Type B pancreatic cell (in vitro differentiated cells): ENCODE results near the gene SPON2. TPM values are rescaled to one million over a fixed set of nuclear protein-coding genes. Genes with fewer than 3 reads are reported as not detected.

Experiments
- DNase-seq: peaks from one replicate; pipeline ENCODE4 v3.0.0; 2021; ENCODE audit warnings: mixed read lengths; ENCODE audit not compliant: unreplicated experiment; ENCODE audit errors: extremely low spot score
- H3K27ac Mint-ChIP-seq: 2 replicates; pipeline ENCODE4 v1.8.0; 2021; ENCODE audit warnings: mild to moderate bottlenecking, mixed read lengths
- H3K27me3 Mint-ChIP-seq: 2 replicates; pipeline ENCODE4 v1.8.0; 2021; ENCODE audit warnings: mixed read lengths
- H3K36me3 Mint-ChIP-seq: 2 replicates; pipeline ENCODE4 v1.8.0; 2021; ENCODE audit warnings: mixed read lengths
- H3K4me1 Mint-ChIP-seq: one replicate; pipeline ENCODE4 v1.8.0; 2021; ENCODE audit warnings: mixed read lengths; ENCODE audit not compliant: unreplicated experiment
- H3K4me3 Mint-ChIP-seq: 2 replicates; pipeline ENCODE4 v1.8.0; 2021; ENCODE audit warnings: mild to moderate bottlenecking, mixed read lengths
- H3K9me3 Mint-ChIP-seq: 2 replicates; pipeline ENCODE4 v1.8.0; 2021; ENCODE audit warnings: mixed read lengths
- CTCF ChIP-seq: fragments of 200-600 bp; sonication (generic); conservative IDR thresholded peaks from 2 replicates; pipeline ENCODE4 v1.5.0; 2021; ENCODE audit warnings: antibody characterized with exemption, mild to moderate bottlenecking
- total RNA-seq: library from RNA; stranded (reverse); gene quantifications from 2 replicates; pipeline ENCODE4 v1.2.1, GENCODE V29; 2021; ENCODE audit warnings: low replicate concordance

Gene SPON2
- total RNA-seq, 1 donor from 2014 or later, result 10.4 TPM

DNA sequence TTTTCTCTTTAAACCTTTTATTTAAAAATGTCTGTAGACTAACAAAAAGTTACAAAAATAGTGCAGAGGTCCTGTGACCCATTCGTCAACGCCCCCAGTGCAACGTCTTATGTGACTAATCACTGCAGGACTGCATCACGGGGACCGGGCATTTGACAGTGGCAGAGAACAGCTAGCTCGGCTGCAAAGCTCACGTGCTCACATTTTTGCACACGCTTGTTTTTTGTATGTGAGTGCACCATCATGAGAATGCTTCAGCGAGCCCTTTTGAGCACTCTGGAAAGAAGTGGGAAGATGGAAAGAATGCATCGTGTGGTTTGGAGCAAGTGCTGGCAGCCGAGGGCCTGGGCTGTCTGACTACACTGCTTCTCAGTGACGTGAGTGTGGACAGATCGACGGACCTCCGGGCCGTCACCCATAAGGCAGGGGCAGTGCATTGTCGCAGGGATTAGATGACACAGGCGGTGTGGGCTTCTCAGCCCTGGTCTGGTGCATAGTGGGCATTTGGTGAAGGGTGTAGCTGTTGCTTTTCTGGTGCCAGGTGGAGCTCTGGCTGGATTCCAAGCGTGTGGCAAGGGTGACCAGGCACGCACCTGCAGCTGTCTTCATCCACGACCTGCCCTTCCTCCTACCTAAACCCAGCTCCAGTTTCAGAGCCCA is 17.7 kb downstream of the SPON2 start:
- no peak overlapping the region for H3K4me3 Mint-ChIP-seq
- no peak for TF ChIP-seq CTCF
- no peaks in the 10 kb centered on the region for H3K4me1 Mint-ChIP-seq
- no peak for DNase-seq
- H3K9me3 Mint-ChIP-seq, result peaks cover 8% of the 10 kb centered on the region
- H3K27me3 Mint-ChIP-seq, result peaks cover 49% of the 10 kb centered on the region
- no peaks in the 10 kb centered on the region for H3K36me3 Mint-ChIP-seq
- H3K27ac Mint-ChIP-seq, result no peak overlapping the region

DNA sequence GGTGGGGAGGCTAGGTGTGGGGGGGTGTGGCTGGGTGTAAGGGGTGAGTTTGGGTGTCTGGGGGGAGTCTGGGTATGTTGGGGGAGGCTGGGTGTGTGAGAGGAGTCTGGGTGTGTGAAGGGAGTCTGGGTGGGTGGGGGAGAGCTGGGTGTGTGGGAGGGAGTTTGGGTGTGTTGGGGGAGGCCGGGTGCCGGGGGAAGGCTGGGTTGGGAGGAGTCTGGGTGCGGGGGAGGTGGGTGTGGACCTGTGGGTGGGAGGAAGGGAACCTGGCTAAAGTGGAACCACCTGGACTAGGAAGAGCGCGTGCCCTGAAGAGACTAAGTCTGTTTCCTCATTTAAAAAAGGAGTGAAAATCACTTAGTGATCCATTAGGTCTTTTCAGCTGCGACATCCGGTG is 18.3 kb downstream of the SPON2 start:
- H3K36me3 Mint-ChIP-seq, result no peaks in the 10 kb centered on the region
- no peak overlapping the region for H3K4me3 Mint-ChIP-seq
- DNase-seq, result no peak
- H3K27ac Mint-ChIP-seq, result no peak overlapping the region
- TF ChIP-seq CTCF, result no peak
- H3K4me1 Mint-ChIP-seq, result no peaks in the 10 kb centered on the region
- peaks cover 51% of the 10 kb centered on the region for H3K27me3 Mint-ChIP-seq
- peaks cover 8% of the 10 kb centered on the region for H3K9me3 Mint-ChIP-seq

- H3K9me3 Mint-ChIP-seq, result peaks cover 8% of the 10 kb centered on the region
- no peak for TF ChIP-seq CTCF
- H3K27ac Mint-ChIP-seq, result no peak overlapping the region
- no peak overlapping the region for H3K4me3 Mint-ChIP-seq
- no peak for DNase-seq
- H3K27me3 Mint-ChIP-seq, result peaks cover 53% of the 10 kb centered on the region
- H3K36me3 Mint-ChIP-seq, result no peaks in the 10 kb centered on the region
- no peaks in the 10 kb centered on the region for H3K4me1 Mint-ChIP-seq
Observed at GRCh38 chr4:1153567-1154090, 18.8 kb downstream of the SPON2 start.

DNA sequence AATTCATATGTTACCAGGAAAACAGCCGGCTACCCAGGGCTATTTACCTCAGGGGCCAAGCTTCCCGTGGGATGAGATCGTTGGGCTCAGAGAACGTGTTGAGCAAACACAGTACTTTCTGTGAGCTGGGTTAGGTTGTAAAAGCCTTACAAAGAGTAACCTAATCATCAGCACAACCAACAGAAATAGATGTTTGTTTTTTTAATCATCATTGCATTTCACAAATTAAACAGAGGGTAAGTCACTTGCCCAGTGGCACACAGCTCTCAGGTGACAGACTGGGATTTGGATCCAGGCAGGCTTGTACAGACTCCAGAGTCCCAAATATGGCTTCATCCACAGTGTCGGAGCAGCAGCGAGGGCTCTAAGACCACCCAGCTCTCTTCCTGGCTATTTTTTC is 20.1 kb downstream of the SPON2 start:
- TF ChIP-seq CTCF, result no peak
- no peaks in the 10 kb centered on the region for H3K36me3 Mint-ChIP-seq
- DNase-seq, result no peak
- peaks cover 54% of the 10 kb centered on the region for H3K27me3 Mint-ChIP-seq
- no peaks in the 10 kb centered on the region for H3K9me3 Mint-ChIP-seq
- no peaks in the 10 kb centered on the region for H3K4me1 Mint-ChIP-seq
- H3K4me3 Mint-ChIP-seq, result no peak overlapping the region
- no peak overlapping the region for H3K27ac Mint-ChIP-seq

GRCh38 chr4:1151541-1151940 is 20.8 kb downstream of the SPON2 start:
- no peak for TF ChIP-seq CTCF
- Mint-ChIP-seq H3K36me3 (no peaks in the 10 kb centered on the region), H3K9me3 (no peaks in the 10 kb centered on the region), H3K4me1 (no peaks in the 10 kb centered on the region), H3K27me3 (peaks cover 52% of the 10 kb centered on the region), H3K27ac (no peak overlapping the region), H3K4me3 (no peak overlapping the region)
- no peak for DNase-seq
